Loucy (cell line): Measurements from ENCODE around the gene GARIN3.

Experiments used
- H2AFZ ChIP-seq: fragments of 200-600 bp; sonication (generic); 2 replicates; pipeline ENCODE4 v1.6.0; 2016; ENCODE audit warnings: antibody characterized with exemption, mild to moderate bottlenecking, low read length, moderate library complexity
- H3F3A ChIP-seq: fragments of 200-600 bp; 2 replicates; pipeline ENCODE4 v1.6.0; 2016; ENCODE audit warnings: antibody characterized with exemption, low read depth, mild to moderate bottlenecking
- H3K27me3 ChIP-seq: fragments of 200-600 bp; sonication (generic); 2 replicates; pipeline ENCODE4 v1.6.1; 2014; ENCODE audit warnings: low read length, mild to moderate bottlenecking; ENCODE audit not compliant: insufficient read depth, poor library complexity, severe bottlenecking
- H3K36me3 ChIP-seq: fragments of 200-600 bp; sonication (generic); 2 replicates; pipeline ENCODE4 v1.6.1; 2016; ENCODE audit warnings: low read length; ENCODE audit not compliant: insufficient read depth
- H3K4me1 ChIP-seq: fragments of 200-600 bp; sonication (generic); 2 replicates; pipeline ENCODE4 v1.5.1; 2014; ENCODE audit warnings: low read length, mild to moderate bottlenecking; ENCODE audit not compliant: insufficient read depth, poor library complexity, severe bottlenecking
- H3K4me2 ChIP-seq: fragments of 200-600 bp; sonication (generic); 2 replicates; pipeline ENCODE4 v1.6.0; 2014; ENCODE audit warnings: antibody characterized with exemption, low read length, low read depth, mild to moderate bottlenecking; ENCODE audit not compliant: poor library complexity, severe bottlenecking
- H3K4me3 ChIP-seq: fragments of 200-600 bp; sonication (generic); 2 replicates; pipeline ENCODE4 v1.5.1; 2014; ENCODE audit warnings: low read length, mild to moderate bottlenecking, mixed read lengths; ENCODE audit not compliant: poor library complexity, severe bottlenecking
- H3K79me2 ChIP-seq: fragments of 200-600 bp; sonication (generic); 2 replicates; pipeline ENCODE4 v1.6.1; 2014; ENCODE audit warnings: low read length; ENCODE audit not compliant: insufficient read depth
- H3K9ac ChIP-seq: fragments of 200-600 bp; sonication (generic); 2 replicates; pipeline ENCODE4 v1.6.0; 2014; ENCODE audit warnings: mild to moderate bottlenecking, low read depth, low read length, moderate library complexity; ENCODE audit not compliant: poor library complexity, severe bottlenecking
- H3K9me2 ChIP-seq: fragments of 200-600 bp; sonication (generic); replicated peaks from 2 replicates; pipeline ENCODE4 v1.6.1; 2016; ENCODE audit warnings: low read depth, low read length, mixed read lengths
- H3K9me3 ChIP-seq: fragments of 200-600 bp; sonication (generic); 2 replicates; pipeline ENCODE4 v1.6.1; 2014; ENCODE audit warnings: mild to moderate bottlenecking, antibody characterized with exemption, low read length, low read depth; ENCODE audit not compliant: insufficient read depth
- H4K20me1 ChIP-seq: fragments of 200-600 bp; sonication (generic); 2 replicates; pipeline ENCODE4 v1.6.0; 2014; ENCODE audit warnings: antibody characterized with exemption, low read length, mild to moderate bottlenecking; ENCODE audit not compliant: insufficient read depth, poor library complexity, severe bottlenecking
- EZH2phosphoT487 ChIP-seq: fragments of 200-600 bp; IDR thresholded peaks from 2 replicates; pipeline ENCODE4 v1.6.1; 2018; ENCODE audit warnings: antibody characterized with exemption, mild to moderate bottlenecking, moderate library complexity, borderline replicate concordance
- TF ChIP-seq, protein P1 (sequence below): fragments of 200-600 bp; sonication (generic); conservative IDR thresholded peaks from 2 replicates; pipeline ENCODE4 v1.5.1; 2014; ENCODE audit warnings: mild to moderate bottlenecking, antibody characterized with exemption, low read length

GARIN3 gene

DNA sequence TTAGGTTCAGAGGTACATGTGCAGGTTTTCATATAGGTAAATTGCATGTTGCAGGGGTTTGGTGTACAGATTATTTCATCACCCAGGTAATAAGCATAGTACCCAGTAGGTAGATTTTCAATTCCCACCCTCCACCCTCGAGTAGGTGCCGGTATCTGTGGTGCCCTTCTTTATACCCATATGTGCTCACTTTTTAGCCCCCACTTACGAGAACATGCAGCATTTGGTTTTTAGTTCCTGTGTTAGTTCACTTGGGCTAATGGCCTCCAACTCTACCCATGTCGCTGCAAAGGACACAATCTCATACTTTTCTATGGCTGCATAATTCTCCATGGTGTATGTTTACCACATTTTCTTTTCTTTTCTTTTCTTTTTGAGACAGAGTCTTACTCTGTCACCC lies 35.8 kb upstream of the GARIN3 start:
- H2AFZ ChIP-seq, result no peak overlapping the region

DNA sequence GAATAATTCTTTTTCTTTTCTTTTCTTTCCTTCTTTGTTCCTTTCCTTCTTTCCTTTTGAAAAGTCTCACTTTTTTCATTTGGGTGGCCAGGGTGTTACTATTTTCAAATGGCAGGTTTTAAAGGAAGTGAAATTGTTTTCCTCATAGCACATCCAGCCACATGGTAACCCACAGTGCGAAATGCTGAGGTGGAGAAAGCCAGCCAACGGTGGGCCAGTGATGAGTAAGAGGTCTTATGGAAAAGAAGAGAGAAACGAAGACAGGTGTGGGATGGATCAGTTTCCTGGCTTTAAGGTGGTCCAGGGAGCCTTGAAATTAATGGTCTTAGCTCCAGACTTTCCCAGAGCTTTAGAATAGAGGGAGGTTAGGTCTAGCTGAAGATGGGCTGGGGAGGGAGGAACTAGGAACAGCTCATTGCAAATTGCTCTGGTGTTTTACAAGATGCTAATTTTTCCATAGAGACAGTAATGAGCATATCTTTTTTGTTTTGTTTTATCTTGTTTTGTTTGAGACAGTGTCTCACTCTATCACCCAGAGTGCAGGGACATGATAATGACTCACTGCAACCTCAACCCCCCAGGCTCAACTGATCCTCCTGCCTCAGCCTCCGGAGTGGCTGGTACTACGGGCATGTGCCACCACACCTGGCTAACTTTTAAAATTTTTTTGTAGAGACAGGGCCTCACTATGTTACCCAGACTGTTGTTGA lies 32.4 kb upstream of the GARIN3 start:
- Histone ChIP-seq H3K9me3 (no peaks in the 10 kb centered on the region), H3K36me3 (peaks cover 20% of the 10 kb centered on the region; the same call in 1 of the 2 replicates), H3K9me2 (no peaks in the 10 kb centered on the region), H3K9ac (no peak overlapping the region), H2AFZ (no peak overlapping the region), H3K27me3 (no peaks in the 10 kb centered on the region), H3K4me1 (peaks cover 16% of the 10 kb centered on the region), H3F3A (no peaks in the 10 kb centered on the region), H3K79me2 (peaks cover 97% of the 10 kb centered on the region), H3K4me3 (no peak overlapping the region), H4K20me1 (peaks cover 54% of the 10 kb centered on the region), H3K4me2 (no peak overlapping the region)
- TF ChIP-seq, protein P1, sequence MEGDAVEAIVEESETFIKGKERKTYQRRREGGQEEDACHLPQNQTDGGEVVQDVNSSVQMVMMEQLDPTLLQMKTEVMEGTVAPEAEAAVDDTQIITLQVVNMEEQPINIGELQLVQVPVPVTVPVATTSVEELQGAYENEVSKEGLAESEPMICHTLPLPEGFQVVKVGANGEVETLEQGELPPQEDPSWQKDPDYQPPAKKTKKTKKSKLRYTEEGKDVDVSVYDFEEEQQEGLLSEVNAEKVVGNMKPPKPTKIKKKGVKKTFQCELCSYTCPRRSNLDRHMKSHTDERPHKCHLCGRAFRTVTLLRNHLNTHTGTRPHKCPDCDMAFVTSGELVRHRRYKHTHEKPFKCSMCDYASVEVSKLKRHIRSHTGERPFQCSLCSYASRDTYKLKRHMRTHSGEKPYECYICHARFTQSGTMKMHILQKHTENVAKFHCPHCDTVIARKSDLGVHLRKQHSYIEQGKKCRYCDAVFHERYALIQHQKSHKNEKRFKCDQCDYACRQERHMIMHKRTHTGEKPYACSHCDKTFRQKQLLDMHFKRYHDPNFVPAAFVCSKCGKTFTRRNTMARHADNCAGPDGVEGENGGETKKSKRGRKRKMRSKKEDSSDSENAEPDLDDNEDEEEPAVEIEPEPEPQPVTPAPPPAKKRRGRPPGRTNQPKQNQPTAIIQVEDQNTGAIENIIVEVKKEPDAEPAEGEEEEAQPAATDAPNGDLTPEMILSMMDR, result no peak
- TF ChIP-seq EZH2phosphoT487, result no peak

More for the DNA sequence above, 35.8 kb upstream of the GARIN3 start:
- H3K79me2 ChIP-seq, result peaks cover 90% of the 10 kb centered on the region
- no peak overlapping the region for H3K9ac ChIP-seq
- no peaks in the 10 kb centered on the region for H3F3A ChIP-seq
- H3K27me3 ChIP-seq, result no peaks in the 10 kb centered on the region
- H3K4me1 ChIP-seq, result peaks cover 7% of the 10 kb centered on the region
- no peaks in the 10 kb centered on the region for H3K9me3 ChIP-seq
- H3K9me2 ChIP-seq, result no peaks in the 10 kb centered on the region
- H3K4me2 ChIP-seq, result no peak overlapping the region
- H3K36me3 ChIP-seq, result peaks cover 15% of the 10 kb centered on the region; the same call in 1 of the 2 replicates
- H3K4me3 ChIP-seq, result no peak overlapping the region
- H4K20me1 ChIP-seq, result peaks cover 32% of the 10 kb centered on the region
- no peak for TF ChIP-seq EZH2phosphoT487
- TF ChIP-seq, protein P1, result no peak

DNA sequence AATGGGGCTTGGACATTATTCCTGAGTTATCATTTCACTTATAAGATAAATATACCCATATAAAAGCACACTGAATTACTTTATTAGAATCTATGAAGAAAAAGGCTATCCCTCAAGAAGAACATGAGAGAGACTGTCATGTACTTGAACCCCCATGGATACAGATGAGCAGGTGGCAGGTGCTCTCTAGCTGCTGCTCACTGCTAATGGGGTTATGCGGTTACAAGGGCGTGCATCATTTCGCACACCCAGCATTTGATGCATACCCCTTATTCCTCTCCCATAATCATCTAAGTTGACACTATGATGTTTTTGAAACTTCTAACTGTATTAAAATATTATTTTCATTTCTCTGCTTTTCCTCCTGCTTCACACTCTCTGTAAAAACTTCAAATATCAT lies 31.0 kb upstream of the GARIN3 start:
- peaks cover 25% of the 10 kb centered on the region for H3K4me1 ChIP-seq
- peaks cover 54% of the 10 kb centered on the region for H4K20me1 ChIP-seq
- TF ChIP-seq EZH2phosphoT487, result no peak
- TF ChIP-seq, protein P1, result no peak
- peaks cover 98% of the 10 kb centered on the region for H3K79me2 ChIP-seq
- H3K4me3 ChIP-seq, result no peak overlapping the region
- H3K4me2 ChIP-seq, result no peak overlapping the region
- H2AFZ ChIP-seq, result no peak overlapping the region
- H3K36me3 ChIP-seq, result peaks cover 20% of the 10 kb centered on the region; the same call in 1 of the 2 replicates
- no peaks in the 10 kb centered on the region for H3K9me2 ChIP-seq
- no peaks in the 10 kb centered on the region for H3K27me3 ChIP-seq
- H3F3A ChIP-seq, result no peaks in the 10 kb centered on the region
- H3K9me3 ChIP-seq, result no peaks in the 10 kb centered on the region
- H3K9ac ChIP-seq, result no peak overlapping the region
